ENCODE measurements around the gene LRRC10. TPM values are rescaled to one million over a fixed set of nuclear protein-coding genes. Genes with fewer than 3 reads are reported as not detected.

The LRRC10 gene
- total RNA-seq, 4 donors from 2014 or later: not detected

GRCh38 chr12:69620921-69621320, 10.2 kb upstream of the LRRC10 start:
- TF ChIP-seq CTCF (IDR thresholded peaks at IDR 0.05; ENCODE audit: low read depth): no peak

- no peak for TF ChIP-seq CTCF (IDR thresholded peaks at IDR 0.05; ENCODE audit: low read depth)
These were observed 9.4 kb upstream of the LRRC10 start for GRCh38 chr12:69620077-69620476.

- no peak for TF ChIP-seq CTCF (IDR thresholded peaks at IDR 0.05; ENCODE audit: low read depth)
These were observed 8.3 kb upstream of the LRRC10 start for GRCh38 chr12:69619050-69619449.

- no peak for TF ChIP-seq CTCF (IDR thresholded peaks at IDR 0.05; ENCODE audit: low read depth)
These were observed 5.3 kb upstream of the LRRC10 start for GRCh38 chr12:69616025-69616424.

- no peak for TF ChIP-seq CTCF (IDR thresholded peaks at IDR 0.05; ENCODE audit: low read depth)
These were observed 2.6 kb upstream of the LRRC10 start for GRCh38 chr12:69613351-69613750.

- no peak for TF ChIP-seq CTCF (IDR thresholded peaks at IDR 0.05; ENCODE audit: low read depth)
These were observed 581 bp downstream of the LRRC10 start for GRCh38 chr12:69610126-69610525.

GRCh38 chr12:69608114-69608513, 2.6 kb downstream of the LRRC10 start:
- TF ChIP-seq CTCF (IDR thresholded peaks at IDR 0.05; ENCODE audit: low read depth): no peak
